HG03520 (cell line): ENCODE measurements around the gene NECTIN1.

Experiments used
- ATAC-seq: cut with Tn5 transposase; IDR thresholded peaks from one replicate; pipeline ENCODE4 v1.9.1; 2021; ENCODE audit warnings: mild to moderate bottlenecking, moderate library complexity; ENCODE audit not compliant: unreplicated experiment

NECTIN1 gene

GRCh38 chr11:119696378-119697222, 32.4 kb downstream of the NECTIN1 start:
- ATAC-seq = no peak

GRCh38 chr11:119694334-119694733, 34.7 kb downstream of the NECTIN1 start:
- ATAC-seq = no peak

GRCh38 chr11:119693253-119693815, 35.7 kb downstream of the NECTIN1 start:
- ATAC-seq = no peak

- ATAC-seq = no peak
These were observed 36.5 kb downstream of the NECTIN1 start for GRCh38 chr11:119692540-119692820.

- ATAC-seq = no peak
These were observed 37.1 kb downstream of the NECTIN1 start for GRCh38 chr11:119691701-119692539.

- no peak for ATAC-seq
These were observed 37.9 kb downstream of the NECTIN1 start for GRCh38 chr11:119691020-119691666.

- ATAC-seq = no peak
These were observed 39.7 kb downstream of the NECTIN1 start for GRCh38 chr11:119689302-119689701.

GRCh38 chr11:119688356-119688755, 40.6 kb downstream of the NECTIN1 start:
- ATAC-seq = no peak

GRCh38 chr11:119687373-119688046, 41.5 kb downstream of the NECTIN1 start:
- ATAC-seq = no peak

GRCh38 chr11:119686177-119686882, 42.7 kb downstream of the NECTIN1 start:
- ATAC-seq = no peak

- no peak for ATAC-seq
These were observed 43.8 kb downstream of the NECTIN1 start for GRCh38 chr11:119685111-119685746.

GRCh38 chr11:119684361-119685110, 44.5 kb downstream of the NECTIN1 start:
- ATAC-seq = no peak

GRCh38 chr11:119683783-119684182, 45.2 kb downstream of the NECTIN1 start:
- ATAC-seq = no peak

GRCh38 chr11:119681361-119681910, 47.6 kb downstream of the NECTIN1 start:
- ATAC-seq = no peak

GRCh38 chr11:119680541-119681360, 48.2 kb downstream of the NECTIN1 start:
- no peak for ATAC-seq

GRCh38 chr11:119679346-119679745, 49.7 kb downstream of the NECTIN1 start:
- ATAC-seq = no peak

- ATAC-seq = no peak
These were observed 50.6 kb downstream of the NECTIN1 start for GRCh38 chr11:119678351-119678750.

- ATAC-seq = no peak
These were observed 51.2 kb downstream of the NECTIN1 start for GRCh38 chr11:119677840-119678239.
